HepG2 (cell line): ENCODE measurements around the gene PRR15L. TPM values are rescaled to one million over a fixed set of nuclear protein-coding genes. Genes with fewer than 3 reads are reported as not detected.

Experiments
- CBX1 ChIP-seq: IDR thresholded peaks from one replicate; pipeline ENCODE4 v1.6.1; 2016; ENCODE audit warnings: antibody characterized with exemption, low read depth
- GABPB1 ChIP-seq: IDR thresholded peaks from 2 replicates; pipeline ENCODE4 v1.6.1; 2016; ENCODE audit warnings: mild to moderate bottlenecking, missing genetic modification reagents, moderate library complexity, missing compliant biosample characterization
- GPN1 ChIP-seq: sonication (generic); formaldehyde crosslinking; IDR thresholded peaks from 2 replicates; pipeline ENCODE4 v1.5.1; 2020; ENCODE audit warnings: missing genetic modification reagents, borderline replicate concordance
- HCFC1 ChIP-seq: fragments of 150-350 bp; IDR thresholded peaks from 2 replicates; pipeline ENCODE4 v1.6.1; 2014; ENCODE audit warnings: low read depth, low read length
- LRRFIP1 ChIP-seq: sonication (generic); formaldehyde crosslinking; conservative IDR thresholded peaks from 2 replicates; pipeline ENCODE4 v1.4.0; 2020; ENCODE audit warnings: missing genetic modification reagents
- NKX3-1 ChIP-seq: sonication (generic); formaldehyde crosslinking; IDR thresholded peaks from 2 replicates; pipeline ENCODE4 v1.5.0; 2020; ENCODE audit warnings: missing genetic modification reagents
- STAT5B ChIP-seq: sonication (generic); formaldehyde crosslinking; IDR thresholded peaks from 2 replicates; pipeline ENCODE4 v1.4.0; 2020; ENCODE audit warnings: missing genetic modification reagents
- STAT6 ChIP-seq: sonication (generic); formaldehyde crosslinking; IDR thresholded peaks from 2 replicates; pipeline ENCODE4 v1.4.0; 2020; ENCODE audit warnings: missing genetic modification reagents, mild to moderate bottlenecking, borderline replicate concordance
- THAP9 ChIP-seq: sonication (generic); formaldehyde crosslinking; IDR thresholded peaks from 2 replicates; pipeline ENCODE4; 2020; ENCODE audit warnings: missing genetic modification reagents, mild to moderate bottlenecking, borderline replicate concordance
- ZKSCAN8 ChIP-seq: IDR thresholded peaks from 2 replicates; pipeline ENCODE4 v1.6.1; 2016; ENCODE audit warnings: borderline replicate concordance, missing genetic modification reagents, missing compliant biosample characterization
- ZNF24 ChIP-seq: fragments of 450-650 bp; IDR thresholded peaks from 2 replicates; pipeline ENCODE4 v1.6.1; 2017; ENCODE audit warnings: antibody characterized with exemption, mild to moderate bottlenecking
- ZNF3 ChIP-seq: IDR thresholded peaks from 2 replicates; pipeline ENCODE4 v1.7.0; 2017; ENCODE audit warnings: inconsistent platforms
- ZNF329 ChIP-seq: sonication (generic); formaldehyde crosslinking; IDR thresholded peaks from 2 replicates; pipeline ENCODE4 v1.9.0; 2021; ENCODE audit warnings: low read depth, mild to moderate bottlenecking, missing genetic modification reagents
- ZNF335 ChIP-seq: sonication (generic); formaldehyde crosslinking; IDR thresholded peaks from 2 replicates; pipeline ENCODE4 v1.4.0; 2020; ENCODE audit warnings: missing genetic modification reagents
- ZNF607 ChIP-seq: sonication (generic); formaldehyde crosslinking; IDR thresholded peaks from 2 replicates; pipeline ENCODE4 v1.5.1; 2020; ENCODE audit warnings: missing genetic modification reagents, mild to moderate bottlenecking, borderline replicate concordance
- ZNF713 ChIP-seq: sonication (generic); formaldehyde crosslinking; IDR thresholded peaks from 2 replicates; pipeline ENCODE4 v1.4.0; 2020; ENCODE audit warnings: mild to moderate bottlenecking, missing genetic modification reagents
- ZNF720 ChIP-seq: sonication (generic); formaldehyde crosslinking; IDR thresholded peaks from 2 replicates; pipeline ENCODE4 v1.4.0; 2020; ENCODE audit warnings: missing genetic modification reagents
- ZSCAN21 ChIP-seq: sonication (generic); formaldehyde crosslinking; IDR thresholded peaks from 2 replicates; pipeline ENCODE4 v1.8.0; 2022; ENCODE audit warnings: mild to moderate bottlenecking, missing genetic modification reagents, moderate library complexity, borderline replicate concordance
- polyA plus RNA-seq, 8 experiments: library from polyadenylated mRNA; depleted of rRNA in 3 of 8; stranded (reverse) in 7 of 8; unstranded in 1 of 8; fragments of >200 nt; fragmentation: Illumina TruSeq in 4 of 8; extraction: Trizol in 4 of 8; gene quantifications; 2 replicates each; pipeline versions ENCODE4 v1.2.1 to v1.2.3, GENCODE V29; 2011 to 2016; ENCODE audit warnings: low read depth in 4 of 8, missing spikeins in 1 of 8, mixed read lengths in 1 of 8; ENCODE audit not compliant: insufficient read depth in 1 of 8
- total RNA-seq, 5 experiments: library from RNA; depleted of rRNA; stranded (reverse); fragments of >200 nt; fragmentation: Illumina TruSeq; extraction: Trizol; gene quantifications; 2 replicates each; pipeline ENCODE4 v1.2.3, GENCODE V29; 2016; ENCODE audit warnings: low read depth in 1 of 5
- TF ChIP-seq, protein P1 (sequence below), 2 experiments: fragments of 450-650 bp in 1 of 2; sonication (generic) in 1 of 2; formaldehyde crosslinking; IDR thresholded peaks; 2 replicates each; pipeline versions ENCODE4 v1.5.0 to v1.8.0; 2020 to 2022; ENCODE audit warnings: mild to moderate bottlenecking in 1 of 2, missing genetic modification reagents in 1 of 2
- TF ChIP-seq, protein P2 (sequence below): IDR thresholded peaks from 2 replicates; pipeline ENCODE4 v1.6.1; 2012; ENCODE audit warnings: low read depth, low read length, improper control_type of control experiment

PRR15L gene
- total and polyA plus RNA-seq, 2 of the 13 experiments (the other 11 are each of a cell fraction or from before 2014, with no cell fraction given) = 0.44 to 2.0 TPM

GRCh38 chr17:47949197-47949759 lies 8.4 kb downstream of the PRR15L start (continued):
- TF ChIP-seq ZNF335 (no peak), ZNF3 (CRISPR knock-in tag) (no peak), LRRFIP1 (CRISPR knock-in tag) (no peak), GPN1 (CRISPR knock-in tag) (no peak), ZNF607 (CRISPR knock-in tag) (0 out of 2 replicates have a peak, but pooled peaks have one; percentile 15), GABPB1 (CRISPR knock-in tag) (peak; percentile 67), ZKSCAN8 (no peak), ZNF720 (no peak), STAT5B (CRISPR knock-in tag) (no peak), ZNF713 (no peak), ZNF329 (CRISPR knock-in tag) (no peak), NKX3-1 (no peak), CBX1 (peak; percentile 60), ZNF24 (peak; percentile 37; the same call in 1 of the 2 replicates), STAT6 (CRISPR knock-in tag) (no peak), HCFC1 (peak; percentile 3; the same call in 1 of the 2 replicates), THAP9 (CRISPR knock-in tag) (peak; percentile 56; the same call in 1 of the 2 replicates), ZSCAN21 (CRISPR knock-in tag) (no peak)
- TF ChIP-seq, protein P1, sequence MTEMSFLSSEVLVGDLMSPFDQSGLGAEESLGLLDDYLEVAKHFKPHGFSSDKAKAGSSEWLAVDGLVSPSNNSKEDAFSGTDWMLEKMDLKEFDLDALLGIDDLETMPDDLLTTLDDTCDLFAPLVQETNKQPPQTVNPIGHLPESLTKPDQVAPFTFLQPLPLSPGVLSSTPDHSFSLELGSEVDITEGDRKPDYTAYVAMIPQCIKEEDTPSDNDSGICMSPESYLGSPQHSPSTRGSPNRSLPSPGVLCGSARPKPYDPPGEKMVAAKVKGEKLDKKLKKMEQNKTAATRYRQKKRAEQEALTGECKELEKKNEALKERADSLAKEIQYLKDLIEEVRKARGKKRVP (CRISPR knock-in tag; IDR thresholded peaks at IDR 0.05) = no peak
- TF ChIP-seq, protein P2, sequence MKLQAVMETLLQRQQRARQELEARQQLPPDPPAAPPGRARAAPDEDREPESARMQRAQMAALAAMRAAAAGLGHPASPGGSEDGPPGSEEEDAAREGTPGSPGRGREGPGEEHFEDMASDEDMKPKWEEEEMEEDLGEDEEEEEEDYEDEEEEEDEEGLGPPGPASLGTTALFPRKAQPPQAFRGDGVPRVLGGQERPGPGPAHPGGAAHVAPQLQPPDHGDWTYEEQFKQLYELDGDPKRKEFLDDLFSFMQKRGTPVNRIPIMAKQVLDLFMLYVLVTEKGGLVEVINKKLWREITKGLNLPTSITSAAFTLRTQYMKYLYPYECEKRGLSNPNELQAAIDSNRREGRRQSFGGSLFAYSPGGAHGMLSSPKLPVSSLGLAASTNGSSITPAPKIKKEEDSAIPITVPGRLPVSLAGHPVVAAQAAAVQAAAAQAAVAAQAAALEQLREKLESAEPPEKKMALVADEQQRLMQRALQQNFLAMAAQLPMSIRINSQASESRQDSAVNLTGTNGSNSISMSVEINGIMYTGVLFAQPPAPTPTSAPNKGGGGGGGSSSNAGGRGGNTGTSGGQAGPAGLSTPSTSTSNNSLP = 0 out of 2 replicates have a peak, but pooled peaks have one; percentile 10
